GM21447 (cell line): ENCODE results near the gene GLP1R.
"Not testable (repeated sequence)": the region's sequence is repeated elsewhere in the genome, so short reads cannot be mapped to it uniquely, and the experiment has no call there.

Source experiments
- ATAC-seq: cut with Tn5 transposase; IDR thresholded peaks from one replicate; pipeline ENCODE4 v1.9.1; 2021; ENCODE audit not compliant: unreplicated experiment

The GLP1R gene

DNA sequence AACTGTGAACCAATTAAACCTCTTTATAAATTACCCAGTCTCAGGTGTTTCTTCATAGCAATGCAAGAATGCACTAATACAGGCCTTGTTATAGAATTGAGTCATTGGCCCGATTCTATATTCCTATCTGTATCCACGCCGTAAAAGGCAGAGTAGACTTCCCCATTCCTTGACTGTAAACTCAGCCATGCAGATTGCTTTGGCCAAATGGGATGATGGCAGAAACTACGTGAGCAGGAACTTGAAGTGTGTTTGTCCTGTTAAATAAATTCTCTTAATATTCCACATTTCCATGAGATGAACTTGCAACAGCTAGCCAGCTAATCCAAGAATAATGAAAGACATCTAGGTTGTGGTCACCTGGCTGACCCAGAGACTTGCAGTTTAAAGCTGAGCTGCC lies 70.3 kb downstream of the GLP1R start:
- ATAC-seq = no peak

DNA sequence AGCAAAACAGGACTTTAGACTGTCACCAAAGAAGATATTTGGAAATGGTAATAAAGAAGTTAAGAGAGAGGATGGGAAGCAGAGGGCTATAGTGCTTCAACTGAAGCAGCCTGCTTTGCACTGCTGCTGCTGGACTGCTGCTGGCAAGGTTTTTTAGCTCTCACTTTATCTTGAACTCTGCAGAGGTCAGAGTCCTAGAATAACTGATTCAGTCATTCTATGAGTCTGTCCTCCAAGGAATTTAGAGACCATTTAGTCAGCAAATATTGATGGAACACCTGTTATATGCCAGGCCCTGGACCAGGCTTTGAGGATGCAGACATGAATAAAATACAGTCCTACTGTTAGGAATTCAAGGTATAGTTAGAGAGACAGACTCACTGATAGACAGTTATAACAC lies 75.5 kb downstream of the GLP1R start:
- ATAC-seq = no peak

DNA sequence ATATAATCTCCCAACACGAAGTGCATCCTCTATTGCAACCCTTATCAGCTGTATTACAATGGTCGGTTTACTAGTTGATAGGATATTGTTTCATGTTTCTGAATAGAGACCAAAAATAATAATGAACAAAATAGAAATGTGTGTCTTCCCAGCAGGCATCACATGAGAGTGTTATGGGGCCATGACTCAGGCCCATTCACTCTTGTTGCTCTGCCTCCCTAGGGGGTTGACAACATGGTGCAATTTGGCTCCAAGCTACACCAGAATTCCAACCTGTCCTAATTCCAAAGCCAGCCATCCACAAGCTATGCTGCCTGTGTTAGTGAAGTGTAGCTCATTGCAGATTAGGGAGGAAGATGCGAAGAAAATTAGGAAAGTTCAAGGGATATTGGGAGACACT lies 79.5 kb downstream of the GLP1R start:
- no peak for ATAC-seq

DNA sequence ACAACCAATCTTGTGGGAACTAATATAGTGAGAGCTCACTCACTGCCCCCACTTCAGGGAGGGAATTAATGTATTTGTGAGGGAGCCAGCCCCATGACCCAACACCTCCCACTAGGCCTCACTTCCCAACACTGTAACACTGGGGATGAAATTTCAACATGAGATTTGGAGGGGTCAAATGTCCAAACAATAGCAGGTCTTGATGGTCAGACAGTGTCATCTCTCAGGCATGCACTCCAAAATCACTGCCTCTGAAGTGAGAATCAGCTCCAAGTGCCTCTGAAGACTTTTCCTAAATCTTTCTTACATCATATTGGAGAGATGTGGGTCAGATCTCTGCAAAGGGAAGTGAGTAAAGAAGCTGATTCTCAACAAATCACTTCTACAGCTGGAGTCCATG lies 80.3 kb downstream of the GLP1R start:
- ATAC-seq = no peak

DNA sequence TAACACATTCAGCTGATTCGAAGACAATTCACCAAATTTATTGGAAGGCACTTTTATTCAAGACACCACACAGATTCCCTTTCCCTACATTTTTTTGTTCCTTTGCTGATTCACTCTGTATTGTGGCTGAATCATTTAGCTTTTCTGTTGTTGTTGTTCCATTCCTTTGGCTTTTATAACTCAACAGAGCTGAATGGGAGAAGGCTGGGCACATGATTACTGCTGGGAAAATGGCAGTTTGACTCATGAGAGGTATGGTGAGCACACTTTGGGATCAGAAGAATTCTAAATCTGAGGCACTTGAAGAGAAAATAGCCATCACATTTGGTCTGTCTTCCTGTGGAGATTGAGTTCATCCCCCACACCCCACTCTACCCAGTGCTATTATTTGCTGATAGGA lies 82.1 kb downstream of the GLP1R start:
- ATAC-seq = no peak

DNA sequence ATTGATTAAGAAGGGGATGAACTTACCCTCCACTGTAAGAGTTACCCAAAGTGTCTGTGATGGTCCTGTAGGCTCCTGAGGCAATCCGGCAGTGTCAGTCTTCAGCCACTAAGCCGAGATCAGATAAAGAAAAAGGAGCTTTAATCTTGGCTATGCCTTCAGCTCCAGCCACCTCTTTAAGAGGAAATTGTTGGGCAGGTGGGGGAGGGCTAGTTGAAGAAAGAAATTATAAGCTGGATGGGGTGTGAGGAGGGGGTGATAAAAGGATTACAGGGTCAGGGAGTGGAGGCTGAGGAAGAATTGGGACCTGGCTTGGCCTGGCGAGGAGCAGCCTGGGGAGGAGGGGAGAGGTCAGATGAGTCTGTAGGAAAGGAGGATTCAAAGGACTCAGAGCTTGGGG lies 86.2 kb downstream of the GLP1R start:
- ATAC-seq = not testable (repeated sequence)

DNA sequence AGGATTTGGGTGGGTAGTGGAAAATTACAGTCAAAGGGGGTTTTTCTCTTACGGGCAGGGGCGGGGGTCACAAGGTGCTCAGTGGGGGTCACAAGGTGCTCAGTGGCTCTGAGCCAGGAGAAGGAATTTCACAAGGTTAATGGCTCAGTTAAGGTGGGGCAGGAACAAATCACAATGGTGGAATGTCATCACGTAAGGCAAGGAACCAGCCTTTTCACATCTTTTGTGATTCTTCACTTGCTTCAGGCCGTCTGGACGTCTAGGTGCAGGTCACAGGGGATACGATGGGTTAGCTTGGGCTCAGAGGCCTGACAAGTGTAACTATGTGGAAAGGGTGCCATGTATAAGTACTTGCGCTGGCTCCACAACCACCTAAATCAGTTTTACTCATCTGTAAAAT lies 87.6 kb downstream of the GLP1R start:
- not testable (repeated sequence) for ATAC-seq

DNA sequence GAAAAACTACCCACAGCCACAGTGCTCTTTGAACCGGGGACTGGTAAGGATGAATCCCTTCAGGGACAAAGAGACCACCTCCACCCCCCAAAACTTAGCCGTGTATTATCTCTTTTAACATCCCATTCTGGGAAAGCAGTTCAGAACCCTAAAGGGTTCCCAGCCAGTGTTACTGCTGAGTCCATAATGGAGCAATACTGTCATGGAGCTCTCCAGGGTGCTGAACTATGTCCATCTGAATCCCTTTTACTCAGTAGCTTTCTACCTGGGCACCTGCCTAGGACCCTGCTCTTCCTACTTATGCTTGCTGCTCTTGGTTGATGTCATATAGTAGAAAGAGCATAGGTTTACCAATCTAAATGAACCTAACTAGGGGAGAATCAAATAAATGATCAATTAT lies 88.7 kb downstream of the GLP1R start:
- ATAC-seq = no peak
